ENCODE measurements around the gene TRIM9.

TRIM9 gene

GRCh38 chr14:51053157-51053556, 41.7 kb downstream of the TRIM9 start:
- DNase-seq, result no peak
- H3K79me2 ChIP-seq (ENCODE audit: low read length), result no peaks in the 10 kb centered on the region

GRCh38 chr14:51044961-51045360, 49.9 kb downstream of the TRIM9 start:
- no peaks in the 10 kb centered on the region for H4K20me1 ChIP-seq (ENCODE audit: insufficient read depth, low read length)
- no peaks in the 10 kb centered on the region for H3K36me3 ChIP-seq (replicated peaks; ENCODE audit: insufficient read depth, low read length)
- H3K27ac ChIP-seq (ENCODE audit: low read length), result no peak overlapping the region
- no peak overlapping the region for H3K4me3 ChIP-seq (ENCODE audit: low read length)
- H3K4me2 ChIP-seq (ENCODE audit: low read depth, low read length), result no peak overlapping the region
- H3K27me3 ChIP-seq (replicated peaks; ENCODE audit: insufficient read depth, low read length), result no peaks in the 10 kb centered on the region
- TF ChIP-seq EZH2phosphoT487 (IDR thresholded peaks at IDR 0.05; ENCODE audit: low read length) (no peak), CTCF (IDR thresholded peaks at IDR 0.05; ENCODE audit: low read length) (no peak), EZH2 (optimal IDR thresholded peaks at IDR 0.05; ENCODE audit: low read depth, low read length) (no peak)
- H3K9me2 ChIP-seq (replicated peaks; ENCODE audit: insufficient read depth, low read length), result no peaks in the 10 kb centered on the region
- no peak overlapping the region for H3K9ac ChIP-seq (ENCODE audit: low read length)
- DNase-seq, result no peak
- H3K79me2 ChIP-seq (ENCODE audit: low read length), result no peaks in the 10 kb centered on the region
- H3K4me1 ChIP-seq (ENCODE audit: low read length), result no peaks in the 10 kb centered on the region
- no peaks in the 10 kb centered on the region for H3F3A ChIP-seq (ENCODE audit: insufficient read depth, low read length)
- H3K9me3 ChIP-seq (replicated peaks; ENCODE audit: insufficient read depth, low read length), result no peaks in the 10 kb centered on the region
- H2AFZ ChIP-seq (ENCODE audit: low read length), result no peak overlapping the region

More at GRCh38 chr14:51053157-51053556, 41.7 kb downstream of the TRIM9 start:
- no peaks in the 10 kb centered on the region for H3K9me2 ChIP-seq (replicated peaks; ENCODE audit: insufficient read depth, low read length)
- H2AFZ ChIP-seq (ENCODE audit: low read length), result no peak overlapping the region
- no peak overlapping the region for H3K4me2 ChIP-seq (ENCODE audit: low read depth, low read length)
- no peaks in the 10 kb centered on the region for H3K9me3 ChIP-seq (replicated peaks; ENCODE audit: insufficient read depth, low read length)
- no peaks in the 10 kb centered on the region for H3K27me3 ChIP-seq (replicated peaks; ENCODE audit: insufficient read depth, low read length)
- H3K9ac ChIP-seq (ENCODE audit: low read length), result no peak overlapping the region
- no peaks in the 10 kb centered on the region for H3F3A ChIP-seq (ENCODE audit: insufficient read depth, low read length)
- no peak overlapping the region for H3K4me3 ChIP-seq (ENCODE audit: low read length)
- H3K4me1 ChIP-seq (ENCODE audit: low read length), result no peaks in the 10 kb centered on the region
- TF ChIP-seq EZH2 (optimal IDR thresholded peaks at IDR 0.05; ENCODE audit: low read depth, low read length), result no peak
- TF ChIP-seq CTCF (IDR thresholded peaks at IDR 0.05; ENCODE audit: low read length), result no peak
- TF ChIP-seq EZH2phosphoT487 (IDR thresholded peaks at IDR 0.05; ENCODE audit: low read length), result no peak
- H4K20me1 ChIP-seq (ENCODE audit: insufficient read depth, low read length), result no peaks in the 10 kb centered on the region
- H3K27ac ChIP-seq (ENCODE audit: low read length), result no peak overlapping the region
- no peaks in the 10 kb centered on the region for H3K36me3 ChIP-seq (replicated peaks; ENCODE audit: insufficient read depth, low read length)

- Histone ChIP-seq H3K9me2 (replicated peaks; ENCODE audit: insufficient read depth, low read length) (no peaks in the 10 kb centered on the region), H3K4me3 (ENCODE audit: low read length) (no peak overlapping the region), H3K4me2 (ENCODE audit: low read depth, low read length) (no peak overlapping the region), H3F3A (ENCODE audit: insufficient read depth, low read length) (no peaks in the 10 kb centered on the region), H3K27me3 (replicated peaks; ENCODE audit: insufficient read depth, low read length) (no peaks in the 10 kb centered on the region), H3K79me2 (ENCODE audit: low read length) (no peaks in the 10 kb centered on the region), H3K4me1 (ENCODE audit: low read length) (no peaks in the 10 kb centered on the region), H2AFZ (ENCODE audit: low read length) (no peak overlapping the region), H3K27ac (ENCODE audit: low read length) (no peak overlapping the region), H3K9ac (ENCODE audit: low read length) (no peak overlapping the region), H4K20me1 (ENCODE audit: insufficient read depth, low read length) (no peaks in the 10 kb centered on the region), H3K9me3 (replicated peaks; ENCODE audit: insufficient read depth, low read length) (no peaks in the 10 kb centered on the region), H3K36me3 (replicated peaks; ENCODE audit: insufficient read depth, low read length) (no peaks in the 10 kb centered on the region)
- no peak for DNase-seq
- TF ChIP-seq EZH2phosphoT487 (IDR thresholded peaks at IDR 0.05; ENCODE audit: low read length), result no peak
- no peak for TF ChIP-seq CTCF (IDR thresholded peaks at IDR 0.05; ENCODE audit: low read length)
- no peak for TF ChIP-seq EZH2 (optimal IDR thresholded peaks at IDR 0.05; ENCODE audit: low read depth, low read length)
These were observed 53.0 kb downstream of the TRIM9 start for GRCh38 chr14:51041883-51042282.
